AML-193 (cell line): ENCODE data around the gene OR52A5.

Source experiments
- DNase-seq, 2 experiments: peaks; one replicate each; lab custom pipeline; 2025; lab: John Stamatoyannopoulos, UW

The OR52A5 gene

GRCh38 chr11:5115339-5115738 lies 22.8 kb downstream of the OR52A5 start:
- no peak for DNase-seq

- no peak for DNase-seq
Observed at GRCh38 chr11:5107285-5107684, 30.9 kb downstream of the OR52A5 start.

- no peak for DNase-seq
Observed at GRCh38 chr11:5103066-5103465, 35.1 kb downstream of the OR52A5 start.

- no peak for DNase-seq
Observed at GRCh38 chr11:5102246-5102645, 35.9 kb downstream of the OR52A5 start.

GRCh38 chr11:5096011-5096410 lies 42.1 kb downstream of the OR52A5 start:
- DNase-seq = no peak

- DNase-seq = no peak
Observed at GRCh38 chr11:5092821-5093585, 45.2 kb downstream of the OR52A5 start.

GRCh38 chr11:5090668-5091067 lies 47.5 kb downstream of the OR52A5 start:
- DNase-seq = no peak

GRCh38 chr11:5088556-5088955 lies 49.6 kb downstream of the OR52A5 start:
- no peak for DNase-seq

- DNase-seq = no peak
Observed at GRCh38 chr11:5083602-5084001, 54.6 kb downstream of the OR52A5 start.

GRCh38 chr11:5081405-5081804 lies 56.8 kb downstream of the OR52A5 start:
- no peak for DNase-seq
